Femur (tissue), 1 donor: ENCODE results near the gene PABPC4L.
"Not testable (repeated sequence)": the region's sequence is repeated elsewhere in the genome, so short reads cannot be mapped to it uniquely, and the experiment has no call there.

Experiments
- DNase-seq: peaks from one replicate; pipeline ENCODE4 v3.0.0-alpha.2; 2017

Gene PABPC4L

DNA sequence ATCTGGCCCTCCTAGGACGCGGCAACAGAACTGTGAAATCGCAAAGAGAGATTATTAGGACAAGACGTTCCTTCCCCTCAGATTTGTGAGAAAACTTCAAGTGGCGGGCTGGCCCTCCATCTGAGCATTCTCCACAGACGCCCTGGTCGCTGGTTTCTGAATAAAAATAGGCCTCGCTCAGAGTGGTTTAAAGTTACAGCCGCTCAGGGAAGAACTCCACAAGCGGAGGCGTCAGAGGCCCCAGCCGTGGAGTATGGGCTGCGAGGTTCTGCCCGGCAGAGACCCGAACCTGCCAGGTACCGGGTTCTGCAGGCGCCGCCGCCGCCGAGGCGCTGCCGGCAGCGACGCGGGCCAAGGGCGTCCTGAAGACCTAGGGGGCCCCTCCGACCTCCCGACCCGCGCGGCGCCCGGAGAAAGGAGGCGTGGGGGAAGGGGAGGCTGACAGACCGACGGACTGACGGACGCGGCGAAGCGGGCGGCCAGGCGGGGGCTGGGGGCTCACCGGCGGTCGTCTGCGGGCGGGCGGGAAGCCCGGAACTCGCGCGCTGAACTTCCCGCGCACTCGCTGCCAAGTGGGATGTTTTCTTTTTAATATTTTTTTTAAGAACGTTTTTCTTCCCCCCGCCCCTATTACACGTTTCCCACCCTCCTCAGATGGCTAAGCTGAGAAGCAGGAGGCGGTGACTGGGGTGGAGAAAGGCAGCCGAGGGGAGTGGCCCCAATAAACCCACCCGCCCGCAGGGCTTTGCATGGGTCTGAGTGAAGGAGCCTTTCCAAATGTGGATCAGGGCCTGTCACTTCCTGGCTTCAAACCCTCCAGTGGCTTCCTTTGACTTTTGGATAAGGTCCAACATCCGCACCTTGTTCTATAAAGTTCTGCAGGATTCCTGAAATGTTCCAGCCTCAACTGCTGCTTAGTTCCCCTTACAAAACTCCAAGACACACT, at the start of gene PABPC4L:
Gene PABPC4L (minus strand): TSS at position 574 of the 946 bp plus-strand sequence. CDS start 770 bp downstream, outside the sequence.
- DNase-seq, result peak; percentile 90

DNA sequence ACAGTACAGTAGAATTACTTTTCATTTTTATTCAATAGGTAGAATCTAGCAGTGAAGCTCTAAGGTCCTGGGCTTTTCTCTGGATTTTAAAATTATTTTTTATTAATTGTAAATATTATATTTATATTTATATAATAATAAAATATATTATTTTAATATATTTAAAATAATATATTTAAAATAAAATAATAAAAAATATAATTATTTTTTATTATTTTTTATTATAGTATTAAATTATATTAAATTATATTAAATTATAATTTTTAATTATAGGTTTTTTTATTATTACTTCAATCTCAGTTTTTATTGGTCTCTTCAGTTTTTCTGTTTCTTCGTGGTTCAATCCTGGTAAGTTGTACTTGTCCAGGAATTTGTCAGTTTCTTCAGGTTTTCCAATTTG, 49.7 kb upstream of the PABPC4L start:
- no peak for DNase-seq

GRCh38 chr4:134243742-134244713, 42.4 kb upstream of the PABPC4L start:
- no peak for DNase-seq

DNA sequence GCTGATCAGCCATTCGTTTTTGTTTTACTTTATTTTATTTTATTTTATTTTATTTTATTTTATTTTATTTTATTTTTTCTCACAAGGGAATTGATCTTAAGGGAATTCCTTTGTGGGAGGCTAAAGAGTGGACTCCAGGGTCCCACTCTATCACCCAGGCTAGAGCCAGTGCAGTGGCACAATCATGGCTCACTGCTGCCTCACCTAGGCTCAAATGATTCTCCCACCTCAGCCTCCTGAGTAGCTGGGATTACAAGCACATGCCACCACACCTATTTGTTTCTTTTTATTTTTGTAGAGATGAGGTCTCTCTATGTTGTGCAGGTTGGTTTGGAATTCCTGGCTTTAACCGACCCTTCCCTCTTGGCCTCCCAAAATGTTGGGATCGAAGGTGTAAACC, 17.5 kb upstream of the PABPC4L start:
- no peak for DNase-seq

DNA sequence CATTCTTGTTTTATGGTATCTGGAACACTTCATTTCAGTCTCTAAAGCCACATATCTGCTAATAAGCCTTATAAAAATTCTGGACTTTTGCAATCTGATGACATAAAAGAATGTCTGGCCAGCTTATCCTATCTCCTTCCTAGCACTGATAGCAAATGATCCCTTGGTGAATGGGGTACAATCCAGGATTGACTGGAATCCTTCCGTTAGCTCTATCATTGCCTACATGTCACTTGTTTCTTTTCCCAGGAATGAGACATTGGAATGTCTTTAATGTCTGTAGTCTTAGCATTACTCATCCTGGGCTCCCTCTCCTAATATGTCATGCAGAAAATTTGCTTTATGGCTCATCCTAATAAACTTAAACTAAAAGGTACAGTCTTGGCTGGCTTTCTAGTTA, 14.8 kb upstream of the PABPC4L start:
- no peak for DNase-seq

- DNase-seq, result no peak
These were observed 14.2 kb upstream of the PABPC4L start for GRCh38 chr4:134215620-134216344.

- DNase-seq, result not testable (repeated sequence)
These were observed 6.4 kb upstream of the PABPC4L start for GRCh38 chr4:134207955-134208354.

DNA sequence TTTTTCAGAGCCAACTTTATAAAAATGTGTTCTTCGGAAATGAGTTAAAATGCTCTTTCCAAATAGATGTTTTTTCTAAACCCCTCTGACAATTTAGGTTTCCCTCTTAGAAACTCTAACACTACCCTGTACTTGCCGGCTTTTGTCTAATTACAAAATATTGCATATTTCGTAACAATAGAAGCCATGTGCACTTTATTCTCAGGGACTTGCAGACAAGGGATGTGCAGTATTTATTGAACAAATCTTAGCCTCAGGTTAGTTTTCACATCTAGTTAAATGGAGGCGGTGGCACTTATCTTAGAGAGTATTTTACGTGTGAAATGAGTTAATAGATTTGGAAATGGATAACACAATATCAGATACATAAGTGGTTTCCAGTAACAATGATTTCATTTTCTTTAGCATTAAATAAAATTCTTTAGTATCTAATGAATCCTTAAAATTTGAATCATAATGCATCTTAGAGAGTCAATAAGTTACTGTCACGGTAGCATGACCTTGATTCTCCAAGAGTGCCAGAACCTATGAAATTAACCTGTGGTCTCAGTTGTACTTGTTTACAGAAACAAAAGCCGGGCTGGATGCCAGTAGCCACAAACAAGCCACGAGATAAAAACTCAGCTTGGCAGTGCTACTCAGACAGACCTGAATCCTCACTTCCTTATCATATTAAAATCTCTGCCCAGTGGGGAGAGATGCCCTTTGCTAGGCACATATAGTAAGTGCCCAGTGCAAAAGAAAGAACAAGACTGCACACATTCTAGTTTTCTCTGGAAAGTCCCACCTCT, 772 bp upstream of the PABPC4L start:
- peak; percentile 17 for DNase-seq

- DNase-seq, result no peak
These were observed 776 bp downstream of the PABPC4L start for GRCh38 chr4:134200811-134201215.

GRCh38 chr4:134189949-134190348, 11.6 kb downstream of the PABPC4L start:
- no peak for DNase-seq

- DNase-seq, result no peak
These were observed 12.1 kb downstream of the PABPC4L start for GRCh38 chr4:134189480-134189879.

DNA sequence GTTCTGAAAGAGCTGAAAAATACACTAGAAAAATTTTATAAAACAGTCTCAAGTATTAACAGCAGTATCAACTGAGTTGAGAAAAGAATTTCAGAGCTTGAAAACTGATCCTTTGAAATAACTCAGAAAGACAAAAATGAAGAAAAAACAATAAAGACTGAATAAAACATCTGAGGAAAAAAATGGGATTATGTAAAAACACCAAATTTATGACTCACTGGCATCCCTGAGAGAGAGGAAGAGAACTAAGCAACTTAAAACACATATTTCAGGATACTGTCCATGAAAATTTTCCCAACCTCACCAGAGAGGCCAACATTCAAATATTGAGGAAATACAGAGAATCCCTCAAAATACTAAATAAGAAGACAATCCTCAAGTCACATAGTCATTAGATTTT, 22.9 kb downstream of the PABPC4L start:
- DNase-seq, result no peak

- no peak for DNase-seq
These were observed 27.3 kb downstream of the PABPC4L start for GRCh38 chr4:134174271-134174670.

GRCh38 chr4:134160211-134160610, 41.4 kb downstream of the PABPC4L start:
- no peak for DNase-seq

GRCh38 chr4:134154097-134154496, 47.5 kb downstream of the PABPC4L start:
- no peak for DNase-seq

GRCh38 chr4:134147941-134148340, 53.6 kb downstream of the PABPC4L start:
- DNase-seq, result no peak
